Measurements from ENCODE around the gene RXRA.

DNA sequence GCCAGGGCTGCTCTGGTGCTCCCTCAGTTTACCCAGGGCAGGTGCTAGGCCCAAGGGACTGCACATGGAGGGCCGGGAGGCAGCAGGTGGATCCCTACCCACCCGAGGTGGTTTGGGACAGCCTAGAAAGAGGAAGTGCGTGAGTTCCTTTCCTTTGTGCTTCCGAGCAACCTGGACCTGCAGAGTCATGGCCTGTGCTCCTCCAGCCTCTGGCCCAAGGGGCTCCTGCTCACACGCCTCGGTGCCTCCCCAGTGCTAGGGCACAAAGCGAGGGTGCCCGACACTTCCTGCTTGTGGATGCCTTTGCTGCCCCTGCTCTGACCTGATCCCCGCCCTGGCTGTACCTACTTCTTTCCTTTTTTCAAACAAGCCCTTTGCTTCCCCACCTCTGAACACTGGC is 79.3 kb downstream of the RXRA start:
- no peak for TF ChIP-seq POLR2AphosphoS5 (IDR thresholded peaks at IDR 0.05)
- no peak for TF ChIP-seq CTCF (IDR thresholded peaks at IDR 0.05)
- TF ChIP-seq POLR2A (IDR thresholded peaks at IDR 0.05): no peak

All from transverse colon (tissue), 4 donors.